ENCODE data around the gene VAC14. TPM values are rescaled to one million over a fixed set of nuclear protein-coding genes. Genes with fewer than 3 reads are reported as not detected.

The VAC14 gene
- polyA plus RNA-seq, 2 of the 4 experiments (the other 2 are of a cell fraction): 25.3 to 27.0 TPM

DNA sequence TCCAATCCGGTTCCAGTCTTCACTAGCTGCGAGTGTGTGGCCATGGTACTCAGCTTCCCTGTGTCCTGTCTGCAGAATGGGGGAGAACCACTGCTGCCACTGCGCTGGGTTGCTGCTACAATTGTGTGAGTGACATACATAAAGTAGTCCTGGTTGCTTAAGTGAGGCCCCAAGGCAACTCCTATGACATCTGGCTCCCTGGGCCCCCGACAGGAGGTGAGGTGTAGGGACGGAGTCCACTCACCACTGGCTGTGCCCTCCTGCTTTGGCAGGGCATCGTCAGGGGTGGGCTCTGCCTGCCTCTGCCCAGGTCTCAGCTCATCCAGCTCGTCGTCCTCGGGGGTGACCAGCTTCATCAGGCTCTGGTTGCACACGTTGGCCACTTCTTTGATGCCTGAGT lies 20.4 kb downstream of the VAC14 start:
- no peak for FAIRE-seq
- 97% methylated on average over 10 of the region's 10 CpGs for WGBS (ENCODE audit: missing lambda C conversion rate)

DNA sequence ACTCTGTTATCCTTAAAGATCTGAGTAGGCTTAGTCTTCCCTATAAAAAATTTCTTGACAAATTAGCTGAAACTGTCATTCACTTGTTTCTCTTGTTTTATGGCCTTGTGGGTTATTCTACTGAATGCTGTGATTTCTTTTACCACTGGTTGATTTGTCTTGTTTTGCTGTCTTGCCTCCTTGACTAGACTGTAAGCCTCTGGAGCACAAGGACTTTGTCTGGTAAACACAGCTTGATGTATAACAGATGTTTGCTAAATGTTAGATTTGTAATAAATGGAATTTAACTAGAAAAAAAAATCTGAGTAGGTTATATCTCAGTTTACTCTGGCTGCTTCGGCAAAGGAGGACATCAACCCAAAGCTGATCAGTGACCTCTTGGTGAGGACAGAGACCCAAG lies 21.6 kb downstream of the VAC14 start:
- POLR2A ChIA-PET: interaction anchor here (1.0 to 2.0 kb wide), 2 partner anchors 22 to 126 kb away, joined by 3 to 7 read pairs; no protein-coding TSS in a partner anchor

More for the DNA sequence above, 20.4 kb downstream of the VAC14 start:
- no peak for ATAC-seq
- ChIA-PET POLR2A (no interaction called here), CTCF (interaction anchor here (1.2 to 17.5 kb wide), 5 partner anchors 8 to 578 kb away, joined by 4 to 463 read pairs (median 6); partner anchors contain the start of genes CALB2 and MTSS2)
- TF ChIP-seq NFE2L2 (conservative IDR thresholded peaks at IDR 0.05; ENCODE audit: low read length) (no peak), NR3C1 (IDR thresholded peaks at IDR 0.05) (no peak), CHD2 (IDR thresholded peaks at IDR 0.05; ENCODE audit: low read length, partially characterized antibody) (no peak)
- TF ChIP-seq, protein P1, sequence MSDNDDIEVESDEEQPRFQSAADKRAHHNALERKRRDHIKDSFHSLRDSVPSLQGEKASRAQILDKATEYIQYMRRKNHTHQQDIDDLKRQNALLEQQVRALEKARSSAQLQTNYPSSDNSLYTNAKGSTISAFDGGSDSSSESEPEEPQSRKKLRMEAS (IDR thresholded peaks at IDR 0.05): no peak
- Histone ChIP-seq H3K27ac (no peak overlapping the region), H3K4me2 (no peak overlapping the region), H3K4me3 (no peak overlapping the region), H3K4me1 (peaks cover 12% of the 10 kb centered on the region; the same call in 2 of the 3 replicates), H3K9me3 (no peaks in the 10 kb centered on the region; the same call in 2 of the 3 replicates)
- DNase-seq (ENCODE audit: low read depth in 1 of 2, low spot score in 1 of 2): no peak

More for the DNA sequence above, 21.6 kb downstream of the VAC14 start:
- no peak overlapping the region for H3K4me2 ChIP-seq
- CTCF ChIA-PET: interaction anchor here (0.6 to 17.5 kb wide), 6 partner anchors 9 to 125 kb away, joined by 3 to 463 read pairs (median 4); partner anchors contain the start of gene MTSS2
- H3K9me3 ChIP-seq: no peaks in the 10 kb centered on the region; the same call in 2 of the 3 replicates
- WGBS (ENCODE audit: missing lambda C conversion rate): 92% methylated on average over 1 of the region's 1 CpG
- DNase-seq (ENCODE audit: low read depth in 1 of 2, low spot score in 1 of 2) (no peak), ATAC-seq (peak in 1 of 2 experiments; percentile 6; a peak in 3 of 6 replicates), FAIRE-seq (no peak)
- no peak for TF ChIP-seq FOSB (CRISPR knock-in tag; IDR thresholded peaks at IDR 0.05)
- no peak for TF ChIP-seq TP53 (CRISPR knock-in tag; IDR thresholded peaks at IDR 0.05)
- no peak for TF ChIP-seq SMC3 (IDR thresholded peaks at IDR 0.05)
- TF ChIP-seq EP300 (IDR thresholded peaks at IDR 0.05): no peak
- no peak for TF ChIP-seq KDM1A (IDR thresholded peaks at IDR 0.05; ENCODE audit: low read depth)
- TF ChIP-seq, protein P2, sequence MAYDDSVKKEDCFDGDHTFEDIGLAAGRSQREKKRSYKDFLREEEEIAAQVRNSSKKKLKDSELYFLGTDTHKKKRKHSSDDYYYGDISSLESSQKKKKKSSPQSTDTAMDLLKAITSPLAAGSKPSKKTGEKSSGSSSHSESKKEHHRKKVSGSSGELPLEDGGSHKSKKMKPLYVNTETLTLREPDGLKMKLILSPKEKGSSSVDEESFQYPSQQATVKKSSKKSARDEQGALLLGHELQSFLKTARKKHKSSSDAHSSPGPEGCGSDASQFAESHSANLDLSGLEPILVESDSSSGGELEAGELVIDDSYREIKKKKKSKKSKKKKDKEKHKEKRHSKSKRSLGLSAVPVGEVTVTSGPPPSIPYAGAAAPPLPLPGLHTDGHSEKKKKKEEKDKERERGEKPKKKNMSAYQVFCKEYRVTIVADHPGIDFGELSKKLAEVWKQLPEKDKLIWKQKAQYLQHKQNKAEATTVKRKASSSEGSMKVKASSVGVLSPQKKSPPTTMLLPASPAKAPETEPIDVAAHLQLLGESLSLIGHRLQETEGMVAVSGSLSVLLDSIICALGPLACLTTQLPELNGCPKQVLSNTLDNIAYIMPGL (CRISPR knock-in tag; IDR thresholded peaks at IDR 0.05; ENCODE audit: borderline replicate concordance): no peak
- no peak for TF ChIP-seq GATA3 (IDR thresholded peaks at IDR 0.05; ENCODE audit: borderline replicate concordance)
- no peak for TF ChIP-seq ZSCAN20 (CRISPR knock-in tag; IDR thresholded peaks at IDR 0.05)
- TF ChIP-seq, protein P3, sequence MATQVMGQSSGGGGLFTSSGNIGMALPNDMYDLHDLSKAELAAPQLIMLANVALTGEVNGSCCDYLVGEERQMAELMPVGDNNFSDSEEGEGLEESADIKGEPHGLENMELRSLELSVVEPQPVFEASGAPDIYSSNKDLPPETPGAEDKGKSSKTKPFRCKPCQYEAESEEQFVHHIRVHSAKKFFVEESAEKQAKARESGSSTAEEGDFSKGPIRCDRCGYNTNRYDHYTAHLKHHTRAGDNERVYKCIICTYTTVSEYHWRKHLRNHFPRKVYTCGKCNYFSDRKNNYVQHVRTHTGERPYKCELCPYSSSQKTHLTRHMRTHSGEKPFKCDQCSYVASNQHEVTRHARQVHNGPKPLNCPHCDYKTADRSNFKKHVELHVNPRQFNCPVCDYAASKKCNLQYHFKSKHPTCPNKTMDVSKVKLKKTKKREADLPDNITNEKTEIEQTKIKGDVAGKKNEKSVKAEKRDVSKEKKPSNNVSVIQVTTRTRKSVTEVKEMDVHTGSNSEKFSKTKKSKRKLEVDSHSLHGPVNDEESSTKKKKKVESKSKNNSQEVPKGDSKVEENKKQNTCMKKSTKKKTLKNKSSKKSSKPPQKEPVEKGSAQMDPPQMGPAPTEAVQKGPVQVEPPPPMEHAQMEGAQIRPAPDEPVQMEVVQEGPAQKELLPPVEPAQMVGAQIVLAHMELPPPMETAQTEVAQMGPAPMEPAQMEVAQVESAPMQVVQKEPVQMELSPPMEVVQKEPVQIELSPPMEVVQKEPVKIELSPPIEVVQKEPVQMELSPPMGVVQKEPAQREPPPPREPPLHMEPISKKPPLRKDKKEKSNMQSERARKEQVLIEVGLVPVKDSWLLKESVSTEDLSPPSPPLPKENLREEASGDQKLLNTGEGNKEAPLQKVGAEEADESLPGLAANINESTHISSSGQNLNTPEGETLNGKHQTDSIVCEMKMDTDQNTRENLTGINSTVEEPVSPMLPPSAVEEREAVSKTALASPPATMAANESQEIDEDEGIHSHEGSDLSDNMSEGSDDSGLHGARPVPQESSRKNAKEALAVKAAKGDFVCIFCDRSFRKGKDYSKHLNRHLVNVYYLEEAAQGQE (IDR thresholded peaks at IDR 0.05): no peak
- TF ChIP-seq, protein P4, sequence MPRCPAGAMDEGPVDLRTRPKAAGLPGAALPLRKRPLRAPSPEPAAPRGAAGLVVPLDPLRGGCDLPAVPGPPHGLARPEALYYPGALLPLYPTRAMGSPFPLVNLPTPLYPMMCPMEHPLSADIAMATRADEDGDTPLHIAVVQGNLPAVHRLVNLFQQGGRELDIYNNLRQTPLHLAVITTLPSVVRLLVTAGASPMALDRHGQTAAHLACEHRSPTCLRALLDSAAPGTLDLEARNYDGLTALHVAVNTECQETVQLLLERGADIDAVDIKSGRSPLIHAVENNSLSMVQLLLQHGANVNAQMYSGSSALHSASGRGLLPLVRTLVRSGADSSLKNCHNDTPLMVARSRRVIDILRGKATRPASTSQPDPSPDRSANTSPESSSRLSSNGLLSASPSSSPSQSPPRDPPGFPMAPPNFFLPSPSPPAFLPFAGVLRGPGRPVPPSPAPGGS (IDR thresholded peaks at IDR 0.05): no peak
- no peak for TF ChIP-seq HOXB5 (CRISPR knock-in tag; IDR thresholded peaks at IDR 0.05)
- TF ChIP-seq HEYL (CRISPR knock-in tag; IDR thresholded peaks at IDR 0.05): no peak
- no peak for TF ChIP-seq HDAC2 (IDR thresholded peaks at IDR 0.05)
- TF ChIP-seq NFE2L2 (conservative IDR thresholded peaks at IDR 0.05; ENCODE audit: low read length): no peak
- TF ChIP-seq, protein P1 (IDR thresholded peaks at IDR 0.05): no peak
- H3K4me3 ChIP-seq: no peak overlapping the region
- peaks cover 12% of the 10 kb centered on the region; the same call in 2 of the 3 replicates for H3K4me1 ChIP-seq
- H3K27ac ChIP-seq: no peak overlapping the region

Measured in A549 (cell line).